ENCODE measurements around the gene SORBS2.

The SORBS2 gene

DNA sequence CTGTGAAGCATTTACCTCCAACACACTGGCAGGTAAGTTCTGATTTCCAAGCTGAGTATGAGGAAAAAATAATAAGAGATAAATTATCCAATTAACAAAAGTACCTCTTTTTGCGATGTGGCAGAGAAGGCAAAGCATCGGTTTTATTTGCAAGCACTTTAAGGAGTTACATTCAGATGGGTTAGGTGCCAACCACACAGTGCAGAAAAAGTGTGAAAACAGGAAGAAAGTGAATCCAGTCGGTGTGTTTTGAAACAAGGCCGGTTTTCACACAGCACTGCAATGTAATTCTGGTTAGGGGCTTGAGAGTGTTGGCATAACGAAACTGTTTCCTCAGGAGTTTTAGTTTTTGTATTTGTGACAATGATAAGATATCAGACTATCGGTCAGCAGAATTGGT, 145.8 kb downstream of the SORBS2 start:
- no peak for DNase-seq

DNA sequence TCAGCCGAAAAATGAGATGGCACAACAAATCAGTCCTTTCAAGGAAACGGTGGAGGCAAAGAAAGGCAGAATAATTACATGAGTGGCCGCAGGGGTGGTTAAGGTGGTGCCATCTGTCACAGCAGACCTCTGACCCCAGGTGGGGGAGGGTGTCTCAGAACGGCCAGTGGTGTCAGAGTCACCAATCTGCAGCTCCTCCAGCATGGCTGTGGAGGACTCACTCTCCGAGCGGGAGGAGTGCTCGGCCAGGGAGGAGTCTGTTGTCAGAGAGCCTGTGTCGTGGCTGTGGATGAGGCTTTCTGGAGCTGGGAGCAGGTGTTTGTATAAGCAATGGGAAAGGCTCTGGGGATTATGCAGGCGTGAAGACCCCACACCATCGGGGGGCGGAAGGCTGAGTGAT, 146.3 kb downstream of the SORBS2 start:
- DNase-seq = no peak

DNA sequence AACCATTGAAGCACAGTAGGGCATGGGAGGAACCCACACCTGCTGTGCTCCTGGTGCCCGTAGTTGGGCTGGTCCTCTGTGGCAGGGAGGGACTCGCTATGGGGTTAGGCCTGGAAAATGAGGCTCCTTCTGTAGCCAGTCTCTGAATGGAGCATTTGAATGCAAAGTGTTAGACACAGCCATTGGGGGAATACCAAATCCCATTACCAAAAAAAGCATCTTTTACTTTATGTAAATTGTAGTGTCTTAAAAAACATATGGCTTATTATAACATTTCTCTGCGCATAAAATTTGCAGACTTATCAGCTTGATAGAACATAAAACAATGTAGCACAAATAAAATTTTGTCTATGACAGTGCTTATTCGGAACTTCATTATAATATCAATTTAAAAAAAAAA, 147.5 kb downstream of the SORBS2 start:
- DNase-seq = no peak

DNA sequence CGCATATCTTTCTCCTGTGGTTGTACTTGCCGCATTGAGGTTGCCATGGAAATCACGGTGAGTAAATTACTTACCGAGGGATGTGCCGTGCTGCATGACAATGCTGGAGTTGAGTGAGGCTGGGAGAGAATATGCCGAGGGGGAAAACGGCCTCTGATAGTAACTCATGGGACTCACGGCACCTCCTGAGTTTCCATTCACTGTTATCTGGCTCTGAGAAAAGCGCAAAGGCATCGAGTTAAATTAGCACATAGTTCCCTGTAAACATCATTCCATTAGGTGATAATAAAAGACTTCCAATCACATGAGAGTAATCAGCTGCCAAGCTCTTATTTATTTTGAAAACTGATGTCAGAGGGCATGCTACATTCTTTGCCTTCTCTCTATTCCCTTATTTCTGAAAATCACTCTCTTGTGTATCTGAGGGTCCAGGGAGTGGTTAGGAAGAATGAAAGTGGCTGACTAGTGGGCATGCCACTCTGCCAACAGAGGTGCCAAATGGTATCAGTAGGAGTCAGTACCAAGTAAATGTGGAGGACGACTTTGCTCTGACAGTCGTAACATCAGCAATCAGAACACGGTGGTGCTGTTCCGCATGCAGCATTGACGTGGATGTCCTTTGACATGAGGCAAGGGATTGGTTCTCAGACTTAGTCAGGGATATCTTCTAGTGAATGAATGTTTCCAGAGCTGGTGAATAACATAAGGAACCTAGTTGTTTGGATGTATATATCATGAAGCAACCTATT, 149.8 kb downstream of the SORBS2 start:
- DNase-seq = no peak

DNA sequence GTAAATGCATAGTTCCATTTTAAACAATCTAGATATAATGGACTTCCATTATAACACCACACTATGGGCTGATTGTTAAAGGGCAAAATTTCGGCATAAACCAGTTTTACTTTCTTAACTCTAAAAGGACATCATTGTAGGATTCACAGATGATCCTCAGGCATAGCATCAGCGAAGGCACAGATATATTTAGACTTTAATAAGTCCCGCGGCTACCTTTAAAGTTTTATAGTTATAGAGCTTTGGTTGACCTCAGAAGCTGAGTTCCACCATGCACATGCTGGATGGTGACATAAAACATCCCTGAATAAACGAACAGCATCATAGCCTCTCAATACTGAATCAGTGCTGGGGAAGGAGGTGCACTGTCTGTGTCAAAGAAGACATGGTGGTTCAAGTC, 151.7 kb downstream of the SORBS2 start:
- no peak for DNase-seq

DNA sequence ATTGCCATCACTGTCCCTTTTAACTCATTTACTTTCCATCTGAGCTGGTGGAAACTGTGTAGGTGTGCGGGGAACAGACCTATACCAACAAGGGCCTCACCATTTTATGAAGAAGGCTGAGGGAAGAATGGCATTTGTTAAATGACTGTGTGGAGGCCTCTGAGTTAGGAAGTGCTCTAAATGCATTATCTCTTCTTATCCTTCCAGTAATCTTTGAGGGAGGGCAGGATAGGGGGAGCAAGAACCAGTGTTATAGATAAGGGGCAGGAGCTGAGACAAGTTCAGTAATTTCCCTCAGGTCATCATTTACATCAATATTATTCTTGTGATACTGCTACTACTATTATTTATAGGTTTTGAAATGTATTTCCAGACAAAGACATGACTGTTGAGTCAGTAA, 154.3 kb downstream of the SORBS2 start:
- DNase-seq = no peak

DNA sequence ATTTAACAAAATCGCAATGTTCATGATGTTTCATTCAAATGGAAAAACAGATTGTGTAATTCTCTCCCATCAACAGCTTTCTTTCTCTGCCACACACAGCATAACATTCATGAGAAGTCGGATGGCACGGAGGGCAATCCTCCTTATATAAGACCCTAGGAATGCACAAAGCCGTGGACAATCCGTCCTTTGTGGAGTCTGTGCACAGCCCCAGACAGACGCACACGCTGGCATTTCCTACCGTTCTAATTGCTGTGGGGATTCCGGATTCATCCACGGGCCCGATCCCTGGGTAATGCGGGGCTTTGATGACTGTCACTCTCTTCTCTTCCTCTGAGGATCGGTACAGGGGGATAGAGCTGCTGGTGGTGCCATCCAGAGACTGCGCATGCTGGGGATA, 154.8 kb downstream of the SORBS2 start:
- no peak for DNase-seq

DNA sequence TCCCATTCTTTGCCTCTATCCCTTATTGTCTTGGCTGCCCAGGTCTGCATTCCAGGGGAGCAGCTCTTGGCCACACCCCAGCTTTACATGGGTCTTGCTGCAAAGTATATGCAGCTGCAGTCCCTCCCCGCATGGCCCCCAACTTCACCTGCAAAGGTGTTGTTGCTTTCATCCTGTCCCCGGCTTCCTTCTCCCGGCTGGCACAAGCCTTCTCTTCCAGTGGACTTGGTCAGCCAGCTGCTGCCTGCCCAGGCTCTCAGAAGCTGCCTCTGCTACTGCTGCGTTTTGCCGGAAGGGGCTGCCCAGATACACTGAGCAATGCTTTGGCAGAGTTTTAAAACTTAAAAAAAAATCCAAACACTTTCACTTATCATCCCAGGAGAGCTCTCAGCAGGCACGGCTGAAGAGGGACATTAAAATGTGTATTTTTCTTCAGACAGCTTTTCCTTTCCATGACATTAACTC, 155.5 kb downstream of the SORBS2 start:
- no peak for DNase-seq

DNA sequence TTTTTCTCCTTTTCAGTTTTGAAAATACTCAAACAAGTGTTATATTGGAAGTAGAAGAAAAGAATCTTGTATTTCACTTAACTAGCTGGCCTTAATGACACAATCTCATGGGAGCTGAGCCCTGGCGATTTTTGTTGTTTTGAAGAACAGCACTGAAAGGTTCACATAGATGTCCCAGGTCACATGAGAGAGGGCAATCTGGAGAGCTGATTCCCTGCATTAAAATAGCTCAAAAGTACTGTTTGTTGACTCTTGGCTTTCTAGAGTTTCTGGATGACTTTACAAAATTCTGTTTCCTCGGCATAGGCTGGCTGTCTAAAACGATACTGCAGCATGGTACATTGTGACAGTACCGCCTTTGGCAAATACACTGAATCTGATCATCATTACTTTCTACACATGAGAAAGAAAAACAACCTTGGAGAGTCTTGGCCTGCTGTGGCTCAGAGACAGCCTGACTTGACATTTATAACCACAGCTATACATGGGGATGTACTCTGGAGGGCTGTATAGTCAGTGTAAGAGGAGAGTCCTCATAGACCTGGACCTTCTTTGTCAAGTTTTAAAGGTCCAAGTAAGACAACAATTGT, 156.9 kb downstream of the SORBS2 start:
- DNase-seq = no peak

DNA sequence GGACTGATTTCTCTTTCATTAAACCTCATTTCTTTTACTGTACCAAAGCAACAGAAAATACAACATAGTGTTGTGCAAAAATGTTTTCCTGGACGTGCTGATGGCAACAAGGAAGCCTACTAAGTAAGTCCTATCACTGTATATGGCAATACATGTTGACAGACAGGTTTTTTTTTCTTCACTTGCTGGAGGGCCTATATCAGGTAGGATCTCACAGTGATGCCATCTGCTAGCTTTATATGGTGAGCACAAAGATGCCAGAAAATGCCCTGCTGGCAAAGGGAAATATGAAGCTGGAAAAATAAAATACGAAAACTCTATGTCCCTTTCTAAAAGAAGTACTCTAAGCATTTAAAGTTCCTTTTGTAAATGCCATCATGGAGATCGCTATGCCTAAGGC, 157.7 kb downstream of the SORBS2 start:
- DNase-seq = no peak

DNA sequence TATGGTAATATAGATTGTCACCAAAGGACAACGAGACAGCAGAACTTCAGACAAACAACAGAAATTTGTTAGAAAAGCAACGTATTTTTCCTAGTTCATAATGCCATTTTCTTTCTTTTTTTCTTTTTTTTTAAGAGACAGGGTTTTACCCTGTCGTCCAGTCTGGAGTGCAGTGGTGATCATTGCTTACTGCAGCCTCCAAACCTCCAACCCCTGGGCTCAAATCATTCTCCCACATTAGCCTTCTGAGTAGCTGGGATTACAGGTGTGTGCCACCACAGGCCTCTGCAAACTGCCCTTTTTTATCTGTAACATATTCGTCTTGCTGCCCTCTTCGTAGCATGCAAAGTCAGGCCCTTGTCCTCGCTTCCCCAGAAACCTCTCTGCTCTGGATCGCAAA, 160.1 kb downstream of the SORBS2 start:
- DNase-seq = no peak

DNA sequence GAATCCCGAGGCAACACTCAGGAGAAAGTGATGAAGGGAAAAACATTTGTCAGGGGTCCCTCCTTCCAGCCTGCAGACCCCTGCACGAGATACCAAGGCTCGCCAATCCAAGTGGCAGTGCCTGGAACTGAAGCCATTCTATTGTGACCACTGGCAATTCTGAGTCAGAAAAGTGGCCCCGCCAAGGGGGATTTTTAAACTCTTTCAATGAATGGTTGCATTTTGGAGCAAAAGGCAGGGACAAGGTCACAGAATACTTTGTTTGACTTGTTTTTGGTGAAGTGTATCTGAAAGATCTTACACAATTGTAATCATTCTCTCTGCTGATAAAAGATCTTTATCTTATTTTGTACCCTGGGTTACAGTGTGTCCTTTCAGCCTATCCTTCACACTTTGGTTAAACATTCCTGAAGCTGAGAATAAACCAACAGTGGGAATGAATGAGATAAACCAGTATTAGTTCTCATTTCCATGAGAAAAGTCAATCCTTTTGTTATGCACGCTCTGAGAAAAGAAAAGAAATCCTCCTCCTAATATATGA, 160.8 kb downstream of the SORBS2 start:
- no peak for DNase-seq

DNA sequence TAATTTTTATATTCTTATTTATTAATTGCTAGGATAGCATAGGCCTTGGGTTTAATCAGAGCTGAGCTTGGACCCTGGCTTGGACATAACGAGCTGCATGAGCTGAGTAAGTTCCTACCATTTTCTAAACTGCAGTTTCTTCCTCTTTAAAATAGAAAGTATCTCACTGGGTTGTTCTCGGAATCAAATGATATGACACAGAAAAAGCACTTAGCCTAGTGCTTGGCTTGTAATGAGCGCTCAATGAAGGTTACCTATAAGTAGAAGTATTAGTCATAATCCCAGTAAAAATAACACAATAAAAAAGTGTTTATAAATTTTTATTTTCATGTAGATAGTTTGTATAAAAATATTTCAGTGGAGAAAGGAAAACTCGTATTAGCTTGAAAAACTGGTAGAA, 163.4 kb downstream of the SORBS2 start:
- no peak for DNase-seq

DNA sequence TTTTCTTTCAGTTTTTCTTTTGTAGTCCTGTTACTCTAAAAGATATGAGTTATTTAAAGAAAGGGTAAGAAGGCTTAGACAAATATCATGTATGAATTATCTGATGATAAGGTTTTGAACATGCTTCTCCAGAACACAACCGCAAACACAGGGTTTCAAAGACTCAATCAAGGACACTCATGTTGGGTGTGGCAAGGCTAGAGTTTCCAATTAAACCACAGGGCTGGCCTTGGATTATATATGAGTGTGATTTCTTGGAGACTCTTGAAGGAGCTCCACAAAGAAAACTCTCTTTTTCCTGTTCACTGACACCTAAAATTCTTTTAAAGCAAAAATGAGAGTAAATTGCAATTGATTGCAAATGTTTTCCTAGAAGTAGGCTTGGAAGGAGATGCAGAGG, 166.6 kb downstream of the SORBS2 start:
- DNase-seq = no peak

DNA sequence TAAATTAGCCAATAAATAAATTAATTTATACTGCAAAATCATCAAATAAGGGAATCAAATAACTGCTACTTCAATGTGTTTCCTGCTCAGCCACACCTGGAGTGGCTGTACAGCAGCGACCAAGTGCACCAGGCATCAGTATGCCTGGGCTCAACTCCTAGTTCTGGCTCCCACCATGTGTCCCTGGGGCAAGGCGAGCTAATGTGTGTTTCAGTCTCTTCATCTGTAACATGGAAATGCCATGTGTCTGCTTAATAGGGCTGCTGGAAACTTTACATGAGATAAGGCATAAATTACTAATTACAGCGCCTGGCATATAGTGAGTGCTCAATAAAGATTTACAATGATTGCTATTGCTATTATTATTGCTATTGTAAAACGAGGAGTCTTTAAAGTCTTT, 167.6 kb downstream of the SORBS2 start:
- DNase-seq = no peak

DNA sequence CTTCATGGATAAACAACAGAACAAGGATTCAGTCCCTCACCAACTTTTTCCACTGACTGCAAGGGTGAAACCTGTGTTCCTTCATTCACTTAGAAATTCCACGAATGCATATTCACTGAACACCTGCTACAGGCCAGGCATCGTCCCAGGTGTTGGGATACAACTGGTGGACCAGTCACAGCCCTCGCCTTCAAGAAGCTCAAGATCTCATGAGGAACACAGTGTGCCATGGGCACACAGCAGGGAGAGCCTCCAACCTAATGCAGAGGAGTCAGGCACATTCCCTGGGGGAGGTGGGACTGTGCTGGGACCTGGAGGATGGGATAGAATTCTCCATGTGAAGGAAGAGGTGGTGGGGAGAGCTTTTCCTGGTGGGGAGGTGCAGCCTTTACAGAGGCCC, 169.1 kb downstream of the SORBS2 start:
- DNase-seq = no peak

DNA sequence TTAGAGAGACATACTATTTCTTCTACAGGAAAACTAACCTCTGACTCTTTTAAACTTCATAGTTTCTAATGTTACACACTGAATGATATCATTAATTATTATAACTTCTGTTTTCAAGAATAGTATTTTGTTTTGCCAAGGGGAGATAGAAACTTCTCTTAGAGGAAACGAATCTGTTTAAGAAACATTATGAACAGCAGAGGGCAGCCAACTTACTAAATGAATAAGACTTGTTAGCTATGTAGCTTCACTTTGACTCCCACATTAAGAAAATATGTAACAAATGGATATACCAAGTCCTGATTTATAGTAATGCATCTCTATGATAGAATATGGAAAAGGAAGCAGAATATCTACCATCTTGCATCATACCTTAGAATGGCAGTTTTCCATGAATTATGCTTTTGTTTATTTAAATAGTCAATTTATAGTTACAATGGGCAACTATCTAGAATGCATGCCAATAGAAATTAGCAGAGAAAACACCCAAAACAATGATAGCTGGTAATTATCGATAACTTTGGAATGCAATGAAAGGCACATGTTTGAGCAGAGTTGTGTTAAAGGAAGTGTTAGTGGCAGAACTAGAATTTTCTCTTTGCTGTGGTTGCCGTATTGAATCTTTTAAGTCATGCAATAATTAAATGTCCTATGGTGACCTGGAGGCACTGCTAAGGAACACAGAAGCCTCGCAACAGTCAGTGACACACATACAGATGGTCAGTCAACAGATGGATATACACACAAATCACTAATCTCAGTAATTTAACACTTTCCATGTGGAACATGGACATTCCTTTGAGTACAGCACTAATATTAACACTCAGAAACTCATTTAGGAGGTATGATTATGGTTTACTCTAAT, 171.0 kb downstream of the SORBS2 start:
- DNase-seq = no peak

DNA sequence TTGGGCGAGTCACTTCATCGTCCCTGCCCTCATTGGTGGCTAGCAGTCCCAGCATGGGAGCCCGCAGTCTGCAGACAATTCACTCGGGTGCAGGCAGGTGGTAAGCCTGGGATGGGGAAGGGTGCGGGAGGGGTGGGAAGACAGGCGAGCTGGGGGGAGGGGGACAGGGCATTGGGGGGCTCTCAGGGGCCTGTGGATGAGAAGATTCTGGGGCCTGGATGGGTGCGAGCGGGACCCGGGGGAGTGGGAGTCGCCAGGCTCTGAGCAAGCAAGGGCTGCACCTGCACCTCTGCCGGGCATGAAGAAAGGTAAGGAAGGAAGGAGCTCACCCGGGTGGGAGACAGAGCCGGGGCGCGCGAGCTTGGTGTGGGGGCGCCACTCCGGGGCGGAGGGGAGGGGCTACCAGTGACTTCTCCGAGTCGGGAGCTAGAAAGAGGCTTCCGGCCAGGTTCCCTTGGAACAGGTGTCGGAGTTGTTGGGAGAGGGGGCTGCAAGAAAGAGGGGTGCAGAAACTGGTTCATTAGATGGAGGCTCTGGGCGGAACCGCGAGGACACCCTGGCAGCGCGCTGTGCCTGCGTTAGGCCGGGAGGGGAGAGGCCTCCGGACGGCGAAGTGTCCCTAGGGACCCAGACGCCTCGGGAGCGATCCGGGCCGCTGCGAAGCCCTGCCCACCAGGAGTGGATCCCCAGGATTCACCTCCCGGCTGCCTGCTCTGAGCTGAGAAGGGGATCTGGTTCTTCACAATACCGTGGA, 173.3 kb downstream of the SORBS2 start:
- no peak for DNase-seq

DNA sequence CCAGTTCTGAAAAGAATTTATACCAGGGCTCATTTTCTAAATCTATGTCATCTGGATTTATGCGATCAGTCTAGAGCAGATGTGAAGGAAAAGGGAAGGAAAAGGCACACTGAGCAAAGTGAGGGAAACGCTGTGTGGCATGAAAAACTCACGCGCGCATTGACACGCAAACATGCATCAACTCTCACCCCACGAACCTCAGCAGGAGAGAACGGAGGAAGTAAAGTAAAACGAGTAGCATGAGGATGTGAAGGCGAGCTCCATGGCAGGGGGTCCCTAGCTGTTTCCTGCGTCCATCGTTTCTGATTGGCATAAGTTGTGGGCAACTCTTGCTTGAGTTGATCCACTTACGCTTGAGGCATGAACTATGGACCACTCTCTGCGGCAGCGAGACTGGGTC, 173.9 kb downstream of the SORBS2 start:
- no peak for DNase-seq

DNA sequence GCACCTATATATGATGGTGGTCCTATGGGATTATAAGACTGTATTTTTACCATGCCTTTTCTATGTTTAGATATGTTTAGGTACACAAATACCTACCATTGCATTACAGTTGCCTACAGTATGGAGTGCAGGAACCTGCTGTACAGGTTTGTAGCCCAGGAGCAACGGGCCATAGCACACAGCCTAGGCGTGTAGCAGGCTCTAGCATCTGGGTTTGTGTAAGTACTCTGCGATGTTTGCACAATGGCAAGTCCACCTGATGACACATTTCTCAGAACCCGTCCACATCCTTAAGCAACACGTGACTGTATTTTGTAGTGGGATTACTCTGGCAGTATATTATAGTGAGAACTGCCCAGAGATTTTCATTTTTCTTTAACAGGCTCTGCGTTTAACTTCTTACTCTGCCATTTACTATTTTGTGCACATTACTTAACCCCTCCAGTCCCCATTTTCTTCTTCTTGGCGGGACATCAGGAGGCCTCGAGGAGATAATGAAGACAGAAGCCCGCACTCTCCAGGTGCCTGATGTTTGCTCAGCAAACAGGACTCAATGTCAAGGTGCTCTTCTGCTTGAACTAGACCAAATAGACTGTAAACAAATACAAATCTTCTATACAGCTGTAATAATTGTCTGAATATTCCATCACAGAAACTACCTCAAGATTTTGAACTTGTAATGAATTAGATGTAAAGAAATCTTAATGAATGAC, 174.7 kb downstream of the SORBS2 start:
- no peak for DNase-seq

DNA sequence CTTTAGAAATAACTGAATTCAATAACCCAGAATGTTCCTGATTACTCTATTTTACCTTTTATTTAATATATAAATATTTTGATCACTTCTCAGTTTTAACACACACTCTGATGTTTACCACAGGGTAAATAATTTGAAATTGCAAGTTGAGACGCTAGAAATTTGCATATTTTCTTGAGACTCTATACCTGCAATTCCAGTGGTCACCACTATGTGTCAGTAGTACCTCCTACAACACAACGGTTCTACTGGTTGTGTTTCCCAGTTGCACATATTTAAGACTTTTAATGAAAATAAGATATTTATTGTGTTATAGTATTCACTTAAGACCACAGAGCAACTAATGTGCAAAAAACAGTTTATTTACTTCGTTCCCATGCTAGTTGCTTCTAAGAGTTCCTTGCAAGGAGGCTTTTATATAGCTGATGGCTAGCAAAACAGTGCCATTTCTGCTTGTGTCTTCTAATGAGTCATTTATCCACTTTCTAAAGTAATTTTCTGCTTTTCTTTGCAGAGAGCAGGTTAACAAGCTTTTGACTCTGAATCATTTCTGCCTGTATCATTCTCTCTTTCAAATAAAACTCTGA, 177.8 kb downstream of the SORBS2 start:
- no peak for DNase-seq

DNA sequence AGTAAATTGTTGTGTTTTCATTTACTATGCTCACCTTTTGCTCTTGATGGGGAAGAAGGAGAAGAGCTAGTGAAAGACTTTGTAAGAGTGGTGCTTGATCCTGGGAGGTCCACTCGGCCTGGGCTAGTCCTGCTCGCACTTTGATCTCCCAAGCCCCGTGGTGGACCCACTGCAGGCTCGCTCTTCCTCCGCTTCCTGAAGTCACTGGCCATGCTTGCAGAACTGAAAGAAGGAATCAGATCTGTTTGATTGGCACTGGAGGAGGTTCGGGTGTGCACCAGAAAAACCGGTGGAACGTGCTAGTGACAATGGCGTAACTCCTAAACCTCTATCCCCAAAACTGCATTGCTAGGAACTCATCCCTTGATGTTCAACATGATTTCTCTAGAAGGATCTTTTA, 185.2 kb downstream of the SORBS2 start:
- DNase-seq = no peak
